Prostate gland (tissue), 2 donors: ENCODE measurements around the gene VPS9D1. TPM values are rescaled to one million over a fixed set of nuclear protein-coding genes. Genes with fewer than 3 reads are reported as not detected.

Experiments
- DNase-seq: peaks from one replicate; pipeline ENCODE4 v3.0.0-alpha.2; 2019; ENCODE audit warnings: low spot score
- H3K27ac ChIP-seq, 2 donors: fragments of 200-600 bp; sonication (generic); 2 replicates each; pipeline ENCODE4 v1.5.1; 2017 to 2019
- H3K27me3 ChIP-seq: fragments of 200-600 bp; sonication (generic); replicated peaks from 2 replicates; pipeline ENCODE4 v1.5.1; 2019; ENCODE audit not compliant: insufficient read depth
- H3K36me3 ChIP-seq, 2 donors: fragments of 200-600 bp; sonication (generic); 1 replicate in 1 of 2; 2 replicates in 1 of 2; pipeline versions ENCODE4 v1.5.1 to v1.8.1; 2017 to 2019
- H3K4me1 ChIP-seq: fragments of 200-600 bp; sonication (generic); replicated peaks from 2 replicates; pipeline ENCODE4 v1.5.1; 2019
- H3K4me3 ChIP-seq, 2 donors: fragments of 200-600 bp; sonication (generic); 2 replicates each; pipeline ENCODE4 v1.5.1; 2017 to 2019
- H3K9me3 ChIP-seq: fragments of 200-600 bp; sonication (generic); 2 replicates; pipeline ENCODE4 v1.5.1; 2017
- POLR2A ChIP-seq: fragments of 450-650 bp; IDR thresholded peaks from one replicate; pipeline ENCODE4 v1.6.1; 2016; ENCODE audit warnings: antibody characterized with exemption, mild to moderate bottlenecking
- POLR2AphosphoS5 ChIP-seq: sonication (generic); formaldehyde crosslinking; IDR thresholded peaks from one replicate; pipeline ENCODE4 v1.6.1; 2017; ENCODE audit warnings: antibody characterized with exemption
- WGBS: methylation state at CpG from one replicate; pipeline ENCODE4 v1.1.5; 2018; 5-methylcytosine and 5-hydroxymethylcytosine counted together
- intact Hi-C: fragments of 100-400 bp; cut with DNase I; formaldehyde crosslinking; loops from one replicate; pipeline ENCODE4 v1.14.2; 2022
- total RNA-seq, 2 donors: library from RNA; depleted of rRNA; stranded (reverse); fragments of >200 nt; gene quantifications; one replicate each; pipeline ENCODE4 v1.1.0, GENCODE V29; 2016
- TF ChIP-seq, protein P1 (sequence below), 4 experiments: fragments of 200-600 bp in 2 of 4; fragments of 450-650 bp in 2 of 4; sonication (generic) in 2 of 4; IDR thresholded peaks; 1 replicate in 3 of 4; 2 replicates in 1 of 4; pipeline ENCODE4 v1.5.1; 2016 to 2019; ENCODE audit warnings: antibody characterized with exemption in 4 of 4, mild to moderate bottlenecking in 2 of 4, moderate library complexity in 2 of 4

The VPS9D1 gene
- total RNA-seq, 2 donors from 2014 or later, result 8.5 to 16.0 TPM

DNA sequence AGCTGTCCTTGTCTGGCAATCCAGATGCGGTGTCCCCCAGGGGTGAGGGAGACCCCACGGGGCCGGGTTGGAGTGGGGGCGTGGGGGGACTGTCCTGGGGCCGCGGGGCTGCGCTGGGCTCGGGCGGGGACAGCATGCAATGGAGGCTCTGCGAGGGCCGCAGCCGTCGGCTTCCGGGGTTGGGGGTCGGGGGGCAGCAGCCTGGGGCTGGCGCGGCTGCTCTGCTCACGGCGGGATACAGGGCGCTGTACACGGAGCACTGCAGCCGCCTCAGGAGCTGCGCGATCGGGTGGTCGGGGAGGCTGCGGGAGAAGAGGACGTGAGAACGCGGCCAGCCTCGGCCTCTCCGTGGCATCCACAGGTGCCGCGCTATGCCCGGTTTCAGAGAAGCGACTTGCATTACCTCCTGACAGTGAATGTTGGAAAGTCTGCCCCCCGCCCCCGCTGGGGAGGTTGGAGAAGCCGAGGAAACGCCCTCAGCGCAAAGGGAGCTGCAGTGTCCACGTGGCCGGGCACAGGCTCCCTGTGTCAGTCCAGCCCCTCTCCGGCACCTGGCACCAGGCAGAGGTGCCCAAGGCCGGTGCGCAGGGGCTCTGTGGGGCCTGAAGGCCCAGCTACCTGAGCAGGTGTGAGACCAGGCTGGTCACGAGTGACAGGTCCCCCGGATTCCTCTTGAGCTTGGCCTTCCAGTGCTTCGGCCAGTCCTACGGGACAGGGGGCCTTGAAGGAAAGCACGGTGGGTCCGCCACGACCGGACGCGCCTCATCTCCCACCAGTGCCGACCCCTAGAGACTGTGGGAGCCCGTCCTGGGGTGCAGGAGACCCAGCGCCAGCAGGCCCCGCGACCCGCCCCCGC, 9.8 kb downstream of the VPS9D1 start:
- no peak for DNase-seq
- intact Hi-C loops, result no loop called here
- Histone ChIP-seq H3K36me3 (no peaks in the 10 kb centered on the region), H3K27ac (no peak overlapping the region), H3K27me3 (no peaks in the 10 kb centered on the region), H3K4me3 (no peak overlapping the region), H3K4me1 (no peaks in the 10 kb centered on the region), H3K9me3 (no peaks in the 10 kb centered on the region)
- TF ChIP-seq POLR2A, result no peak
- TF ChIP-seq POLR2AphosphoS5, result no peak
- TF ChIP-seq, protein P1, sequence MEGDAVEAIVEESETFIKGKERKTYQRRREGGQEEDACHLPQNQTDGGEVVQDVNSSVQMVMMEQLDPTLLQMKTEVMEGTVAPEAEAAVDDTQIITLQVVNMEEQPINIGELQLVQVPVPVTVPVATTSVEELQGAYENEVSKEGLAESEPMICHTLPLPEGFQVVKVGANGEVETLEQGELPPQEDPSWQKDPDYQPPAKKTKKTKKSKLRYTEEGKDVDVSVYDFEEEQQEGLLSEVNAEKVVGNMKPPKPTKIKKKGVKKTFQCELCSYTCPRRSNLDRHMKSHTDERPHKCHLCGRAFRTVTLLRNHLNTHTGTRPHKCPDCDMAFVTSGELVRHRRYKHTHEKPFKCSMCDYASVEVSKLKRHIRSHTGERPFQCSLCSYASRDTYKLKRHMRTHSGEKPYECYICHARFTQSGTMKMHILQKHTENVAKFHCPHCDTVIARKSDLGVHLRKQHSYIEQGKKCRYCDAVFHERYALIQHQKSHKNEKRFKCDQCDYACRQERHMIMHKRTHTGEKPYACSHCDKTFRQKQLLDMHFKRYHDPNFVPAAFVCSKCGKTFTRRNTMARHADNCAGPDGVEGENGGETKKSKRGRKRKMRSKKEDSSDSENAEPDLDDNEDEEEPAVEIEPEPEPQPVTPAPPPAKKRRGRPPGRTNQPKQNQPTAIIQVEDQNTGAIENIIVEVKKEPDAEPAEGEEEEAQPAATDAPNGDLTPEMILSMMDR (IDR thresholded peaks at IDR 0.05), result no peak
- 73% methylated on average over 58 of the region's 63 CpGs for WGBS

DNA sequence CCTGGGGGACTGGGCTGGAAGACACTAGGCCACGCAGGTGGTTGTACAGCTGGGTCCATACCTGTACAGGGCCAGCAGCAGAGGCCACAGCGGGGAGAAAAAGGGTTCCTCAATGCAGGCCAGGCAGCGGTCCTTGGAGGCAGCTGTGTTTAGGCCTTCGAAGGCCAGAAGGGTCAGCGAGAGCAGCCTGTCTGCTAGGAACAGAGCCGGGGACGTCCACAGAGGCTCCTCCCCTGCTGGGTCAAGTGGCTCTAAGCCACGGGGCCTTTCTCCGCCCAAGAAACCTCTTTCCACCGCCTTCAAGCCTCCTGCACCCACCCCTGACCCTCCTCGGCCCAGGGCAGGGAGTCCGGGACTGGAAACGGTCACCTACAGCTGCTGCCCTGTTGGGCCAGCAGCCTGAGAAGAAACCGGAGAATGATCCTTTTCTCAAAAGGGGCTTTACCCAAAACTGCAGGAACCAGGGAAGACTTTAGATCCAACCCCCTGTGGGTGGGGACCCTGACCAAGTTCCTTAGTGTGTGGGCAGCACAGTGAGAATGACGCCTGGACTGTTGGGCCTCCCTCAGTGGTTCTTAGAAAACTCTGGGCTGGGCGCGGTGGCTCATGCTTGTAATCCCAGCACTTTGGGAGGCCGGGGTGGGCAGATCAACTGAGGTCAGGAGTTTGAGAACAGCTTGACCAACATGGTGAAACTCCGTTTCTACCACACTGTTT, 10.8 kb downstream of the VPS9D1 start:
- TF ChIP-seq POLR2A, result no peak
- no peak for TF ChIP-seq POLR2AphosphoS5
- TF ChIP-seq, protein P1 (IDR thresholded peaks at IDR 0.05), result no peak
- H3K36me3 ChIP-seq, result no peaks in the 10 kb centered on the region
- WGBS, result 91% methylated on average over 19 of the region's 19 CpGs
- intact Hi-C loops, result loop anchor here (5.0 kb wide), 1 partner anchor 87 kb away; no protein-coding TSS in a partner anchor
- no peaks in the 10 kb centered on the region for H3K9me3 ChIP-seq
- no peak for DNase-seq
- H3K4me3 ChIP-seq, result no peak overlapping the region
- no peaks in the 10 kb centered on the region for H3K27me3 ChIP-seq
- H3K27ac ChIP-seq, result no peak overlapping the region
- H3K4me1 ChIP-seq, result no peaks in the 10 kb centered on the region

DNA sequence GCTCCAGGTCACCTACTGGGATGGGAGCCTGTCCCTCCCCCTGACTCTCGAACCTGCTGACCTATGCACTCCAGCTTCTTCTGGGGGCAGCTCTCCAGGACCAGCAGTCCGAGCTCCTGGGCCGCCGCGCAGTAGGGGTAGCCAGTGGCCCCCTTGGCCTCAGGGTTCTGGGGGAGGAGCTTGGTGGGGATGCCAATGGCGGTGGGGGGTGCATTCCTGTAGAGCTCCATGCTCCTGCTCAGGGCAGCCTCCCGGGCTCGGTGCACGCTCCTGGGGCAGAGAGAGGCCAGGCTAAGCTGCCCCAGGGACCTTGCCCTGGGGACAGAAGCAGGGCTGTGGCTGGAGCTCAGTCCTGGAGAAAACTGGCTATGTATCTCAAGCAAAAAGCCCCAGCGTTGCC, 11.5 kb downstream of the VPS9D1 start:
- DNase-seq, result no peak
- no peaks in the 10 kb centered on the region for H3K27me3 ChIP-seq
- no peak overlapping the region for H3K4me3 ChIP-seq
- intact Hi-C loops, result loop anchor here (5.0 kb wide), 1 partner anchor 88 kb away; no protein-coding TSS in a partner anchor
- WGBS, result 90% methylated on average over 10 of the region's 10 CpGs
- H3K4me1 ChIP-seq, result no peaks in the 10 kb centered on the region
- TF ChIP-seq POLR2AphosphoS5 (no peak), POLR2A (no peak)
- TF ChIP-seq, protein P1 (IDR thresholded peaks at IDR 0.05), result no peak
- no peak overlapping the region for H3K27ac ChIP-seq
- H3K36me3 ChIP-seq, result no peaks in the 10 kb centered on the region
- H3K9me3 ChIP-seq, result no peaks in the 10 kb centered on the region

DNA sequence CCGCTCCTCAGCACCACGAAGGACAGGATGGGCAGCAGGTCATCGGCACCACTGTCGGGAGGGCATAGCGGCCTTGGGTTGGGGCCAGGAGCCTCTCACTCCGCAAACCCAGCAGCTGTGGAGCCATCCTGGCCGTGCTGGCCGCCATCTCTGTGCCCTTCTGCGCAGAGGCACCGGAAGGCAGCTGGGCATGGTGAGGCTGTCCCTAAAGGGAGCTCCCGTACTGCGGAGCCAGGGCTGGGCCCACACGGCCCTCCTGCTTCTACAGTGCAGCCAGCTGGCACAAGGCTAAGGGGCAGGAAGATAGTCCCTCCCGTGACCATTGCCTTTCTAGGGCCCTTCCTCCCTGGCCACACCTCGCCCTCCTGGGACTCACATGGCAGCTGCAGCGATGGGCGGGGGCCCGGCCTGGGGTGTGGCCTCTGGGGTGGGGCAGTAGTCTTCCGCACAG, 12.2 kb downstream of the VPS9D1 start:
- Histone ChIP-seq H3K27ac (no peak overlapping the region), H3K4me3 (no peak overlapping the region), H3K9me3 (no peaks in the 10 kb centered on the region), H3K27me3 (no peaks in the 10 kb centered on the region), H3K36me3 (no peaks in the 10 kb centered on the region), H3K4me1 (no peaks in the 10 kb centered on the region)
- DNase-seq, result no peak
- 89% methylated on average over 19 of the region's 19 CpGs for WGBS
- TF ChIP-seq POLR2AphosphoS5, result no peak
- TF ChIP-seq POLR2A, result no peak
- TF ChIP-seq, protein P1 (IDR thresholded peaks at IDR 0.05), result no peak
- intact Hi-C loops, result loop anchor here (5.0 kb wide), 1 partner anchor 89 kb away; no protein-coding TSS in a partner anchor
